Stimulated activated CD8-positive, alpha-beta memory T cell treated with anti-CD3 and anti-CD28 coated beads, Interleukin-12 subunit alpha, Interleukin-12 subunit beta, amount 100 ng/mL, for 24 hours (primary cell): ENCODE data around the gene CDC42SE2.
"Not testable (repeated sequence)": the region's sequence is repeated elsewhere in the genome, so short reads cannot be mapped to it uniquely, and the experiment has no call there.

ENCODE experiments used
- DNase-seq: peaks from one replicate; pipeline ENCODE4 v3.0.0-alpha.2; 2020; ENCODE audit errors: extremely low read depth

Gene CDC42SE2

GRCh38 chr5:131318455-131318854 lies 54.6 kb downstream of the CDC42SE2 start:
- DNase-seq = no peak

GRCh38 chr5:131321066-131321465 lies 57.2 kb downstream of the CDC42SE2 start:
- no peak for DNase-seq

GRCh38 chr5:131322926-131323325 lies 59.1 kb downstream of the CDC42SE2 start:
- no peak for DNase-seq

GRCh38 chr5:131323378-131323777 lies 59.5 kb downstream of the CDC42SE2 start:
- DNase-seq = no peak

GRCh38 chr5:131324303-131324702 lies 60.5 kb downstream of the CDC42SE2 start:
- DNase-seq = no peak

GRCh38 chr5:131328536-131329285 lies 64.9 kb downstream of the CDC42SE2 start:
- DNase-seq = no peak

- DNase-seq = no peak
These were observed 65.4 kb downstream of the CDC42SE2 start for GRCh38 chr5:131329286-131329560.

GRCh38 chr5:131330031-131330430 lies 66.2 kb downstream of the CDC42SE2 start:
- DNase-seq = no peak

GRCh38 chr5:131335756-131336155 lies 71.9 kb downstream of the CDC42SE2 start:
- not testable (repeated sequence) for DNase-seq

- not testable (repeated sequence) for DNase-seq
These were observed 72.9 kb downstream of the CDC42SE2 start for GRCh38 chr5:131336801-131337200.

- DNase-seq = not testable (repeated sequence)
These were observed 73.6 kb downstream of the CDC42SE2 start for GRCh38 chr5:131337240-131338050.

GRCh38 chr5:131338051-131338453 lies 74.2 kb downstream of the CDC42SE2 start:
- DNase-seq = no peak

- DNase-seq = not testable (repeated sequence)
These were observed 80.4 kb downstream of the CDC42SE2 start for GRCh38 chr5:131344288-131344687.

- DNase-seq = not testable (repeated sequence)
These were observed 82.4 kb downstream of the CDC42SE2 start for GRCh38 chr5:131346204-131346603.

- DNase-seq = no peak
These were observed 90.1 kb downstream of the CDC42SE2 start for GRCh38 chr5:131353991-131354390.

GRCh38 chr5:131355971-131356528 lies 92.2 kb downstream of the CDC42SE2 start:
- DNase-seq = no peak

- DNase-seq = no peak
These were observed 92.8 kb downstream of the CDC42SE2 start for GRCh38 chr5:131356619-131357018.

- no peak for DNase-seq
These were observed 94.1 kb downstream of the CDC42SE2 start for GRCh38 chr5:131357739-131358561.

GRCh38 chr5:131361677-131362315 lies 97.9 kb downstream of the CDC42SE2 start:
- DNase-seq = no peak

- no peak for DNase-seq
These were observed 100.1 kb downstream of the CDC42SE2 start for GRCh38 chr5:131363811-131364506.

- no peak for DNase-seq
These were observed 100.7 kb downstream of the CDC42SE2 start for GRCh38 chr5:131364507-131365050.
